GM12878 (cell line): ENCODE results near the gene CRB2. TPM values are rescaled to one million over a fixed set of nuclear protein-coding genes. Genes with fewer than 3 reads are reported as not detected.

Experiments
- ATAC-seq: fragments of 200-7000 bp; cut with Tn5 transposase; 3 replicates; pipeline ENCODE4 v1.9.1; 2020; ENCODE audit warnings: mild to moderate bottlenecking, moderate library complexity
- BruUV-seq: library from RNA; stranded (reverse); fragments of 400-500 nt; replicated peaks from 2 replicates; lab custom pipeline; 2021; lab: Mats Ljungman, UMichigan
- CTCF ChIA-PET: fragments of 300-600 bp; sonication (Branson Sonifier 250); formaldehyde crosslinking; extraction: SDS; loops from one replicate; lab custom pipeline; 2021; ENCODE audit warnings: inconsistent platforms; lab: Yijun Ruan, JAX
- POLR2A ChIA-PET: fragments of 350-600 bp; formaldehyde crosslinking; extraction: SDS; loops from one replicate; lab custom pipeline; 2021; ENCODE audit warnings: inconsistent platforms; lab: Charles Lee
- RAD21 ChIA-PET: fragments of 300-600 bp; sonication (Branson Sonifier 250); formaldehyde crosslinking; loops from one replicate; lab custom pipeline; 2023; ENCODE audit warnings: antibody characterized with exemption; ENCODE audit not compliant: unreplicated experiment; lab: Charles Lee
- SMC1A ChIA-PET: fragments of 300-600 bp; sonication (Branson Sonifier 250); formaldehyde crosslinking; loops from one replicate; lab custom pipeline; 2023; ENCODE audit not compliant: unreplicated experiment, uncharacterized antibody; lab: Charles Lee
- DNase-seq: peaks from one replicate; pipeline ENCODE4 v3.0.0-alpha.2; 2011; ENCODE audit warnings: low read depth, low spot score
- FAIRE-seq: peaks from 3 replicates; lab custom pipeline; 2011; peaks lifted over from hg19 to GRCh38; lab: Jason Lieb, UNC
- H2AFZ ChIP-seq: 2 replicates; pipeline ENCODE4 v1.6.0; 2011; ENCODE audit warnings: low read depth, low read length, control low read depth; ENCODE audit not compliant: control insufficient read depth
- H3K27ac ChIP-seq: 2 replicates; pipeline ENCODE4 v1.5.1; 2011; ENCODE audit warnings: control low read depth; ENCODE audit not compliant: control insufficient read depth, insufficient read depth
- H3K27me3 ChIP-seq, 2 experiments: replicated peaks in 1 of 2; 2 replicates each; pipeline versions ENCODE4 v1.6.0 to v1.6.1; 2011; ENCODE audit warnings: low read length in 1 of 2; ENCODE audit not compliant: control insufficient read depth in 2 of 2, insufficient read depth in 2 of 2
- H3K36me3 ChIP-seq, 2 experiments: 2 replicates each; pipeline ENCODE4 v1.5.1; 2011; ENCODE audit warnings: low read length in 1 of 2; ENCODE audit not compliant: control insufficient read depth in 2 of 2, insufficient read depth in 2 of 2
- H3K4me1 ChIP-seq: 2 replicates; pipeline ENCODE4 v1.6.1; 2011; ENCODE audit warnings: mild to moderate bottlenecking, low read length, moderate library complexity, mixed read lengths; ENCODE audit not compliant: control insufficient read depth, insufficient read depth
- H3K4me2 ChIP-seq: 2 replicates; pipeline ENCODE4 v1.6.0; 2011; ENCODE audit warnings: control low read depth; ENCODE audit not compliant: control insufficient read depth, insufficient read depth
- H3K4me3 ChIP-seq: fragments of 200-600 bp; sonication (generic); 2 replicates; pipeline ENCODE4 v1.5.1; 2016
- H3K79me2 ChIP-seq: 2 replicates; pipeline ENCODE4 v1.6.0; 2011; ENCODE audit warnings: low read length; ENCODE audit not compliant: control insufficient read depth, insufficient read depth
- H3K9ac ChIP-seq: 2 replicates; pipeline ENCODE4 v1.8.0; 2011; ENCODE audit warnings: low read length, control low read depth, mixed read lengths; ENCODE audit not compliant: control insufficient read depth, insufficient read depth
- H3K9me3 ChIP-seq: replicated peaks from 3 replicates; pipeline ENCODE4 v1.5.1; 2011; ENCODE audit warnings: mild to moderate bottlenecking, low read length; ENCODE audit not compliant: control insufficient read depth, insufficient read depth
- H4K20me1 ChIP-seq: 2 replicates; pipeline ENCODE4 v1.6.0; 2011; ENCODE audit not compliant: control insufficient read depth, insufficient read depth
- BMI1 ChIP-seq: fragments of 450-650 bp; IDR thresholded peaks from 2 replicates; pipeline ENCODE4 v1.6.1; 2016; ENCODE audit warnings: mild to moderate bottlenecking, moderate library complexity, borderline replicate concordance
- BRCA1 ChIP-seq: IDR thresholded peaks from 2 replicates; pipeline ENCODE4 v1.6.1; 2011; ENCODE audit warnings: low read depth, low read length, improper control_type of control experiment
- DPF2 ChIP-seq: fragments of 450-650 bp; IDR thresholded peaks from 2 replicates; pipeline ENCODE4 v1.6.1; 2017; ENCODE audit warnings: mild to moderate bottlenecking
- EGR1 ChIP-seq, 2 experiments: IDR thresholded peaks; 1 replicate in 1 of 2; 2 replicates in 1 of 2; pipeline ENCODE4 v1.6.1; 2011 to 2012; ENCODE audit warnings: low read depth in 2 of 2, low read length in 2 of 2, borderline replicate concordance in 1 of 2, mild to moderate bottlenecking in 1 of 2, moderate library complexity in 1 of 2
- ESRRA ChIP-seq: IDR thresholded peaks from 2 replicates; pipeline ENCODE4 v1.6.1; 2012; ENCODE audit warnings: mild to moderate bottlenecking, low read length, improper control_type of control experiment
- HCFC1 ChIP-seq: fragments of 150-350 bp; IDR thresholded peaks from 2 replicates; pipeline ENCODE4 v1.6.1; 2014; ENCODE audit warnings: low read length
- IRF4 ChIP-seq: IDR thresholded peaks from 2 replicates; pipeline ENCODE4 v1.6.1; 2011; ENCODE audit warnings: low read depth, low read length
- LARP7 ChIP-seq: fragments of 450-650 bp; IDR thresholded peaks from 2 replicates; pipeline ENCODE4 v1.6.1; 2017; ENCODE audit warnings: mild to moderate bottlenecking
- MXI1 ChIP-seq: fragments of 150-350 bp; IDR thresholded peaks from 2 replicates; pipeline ENCODE4 v1.6.1; 2011; ENCODE audit warnings: low read depth, mild to moderate bottlenecking, inconsistent platforms, low read length, improper control_type of control experiment
- NFXL1 ChIP-seq: fragments of 450-650 bp; IDR thresholded peaks from 2 replicates; pipeline ENCODE4 v1.6.1; 2017; ENCODE audit warnings: antibody characterized with exemption, mild to moderate bottlenecking, borderline replicate concordance
- NKRF ChIP-seq: fragments of 450-650 bp; conservative IDR thresholded peaks from 2 replicates; pipeline ENCODE4 v1.6.1; 2017; ENCODE audit warnings: mild to moderate bottlenecking, moderate library complexity
- NRF1 ChIP-seq: conservative IDR thresholded peaks from 2 replicates; pipeline ENCODE4 v1.6.1; 2011; ENCODE audit warnings: mild to moderate bottlenecking, low read depth, low read length, improper control_type of control experiment
- REST ChIP-seq: IDR thresholded peaks from 2 replicates; pipeline ENCODE4 v1.6.1; 2012; ENCODE audit warnings: mild to moderate bottlenecking, low read depth, low read length
- RFX5 ChIP-seq: IDR thresholded peaks from 2 replicates; pipeline ENCODE4 v1.6.1; 2011; ENCODE audit warnings: low read depth, low read length, improper control_type of control experiment
- SRF ChIP-seq, 2 experiments: IDR thresholded peaks; 2 replicates each; pipeline ENCODE4 v1.6.1; 2011; ENCODE audit warnings: low read depth in 2 of 2, low read length in 2 of 2, mild to moderate bottlenecking in 1 of 2, moderate library complexity in 1 of 2
- TBL1XR1 ChIP-seq: IDR thresholded peaks from 2 replicates; pipeline ENCODE4 v1.6.1; 2012; ENCODE audit warnings: low read depth, low read length, improper control_type of control experiment
- YBX1 ChIP-seq: fragments of 450-650 bp; IDR thresholded peaks from 2 replicates; pipeline ENCODE4 v1.6.1; 2016; ENCODE audit warnings: antibody characterized with exemption
- WGBS: methylation state at CpG from one replicate; pipeline ENCODE4 v1.1.6; 2016; ENCODE audit warnings: low lambda C conversion rate; ENCODE audit not compliant: insufficient replicate concordance, insufficient coverage; ENCODE audit errors: missing lambda C conversion rate; 5-methylcytosine and 5-hydroxymethylcytosine counted together
- in situ Hi-C: fragments of 300-500 bp; cut with MboI; formaldehyde crosslinking; loops from 9 replicates; pipeline ENCODE4 v1.14.3; 2018; ENCODE audit warnings: mixed read lengths
- intact Hi-C: fragments of 100-400 bp; cut with micrococcal nuclease; formaldehyde crosslinking; loops from one replicate; pipeline ENCODE4 v1.14.2; 2022; ENCODE audit not compliant: unreplicated experiment
- polyA plus RNA-seq, 11 experiments: library from polyadenylated mRNA; depleted of rRNA in 4 of 11; unstranded in 6 of 11; stranded (reverse) in 5 of 11; fragments of >200 nt; fragmentation: Nextera tagmentation in 4 of 11; fragmentation: Illumina TruSeq in 1 of 11; extraction: Ambion mirVana in 4 of 11; extraction: Trizol in 1 of 11; gene quantifications; 1 replicate in 1 of 11; 2 replicates in 10 of 11; pipeline versions ENCODE4 v1.2.1 to v1.2.3, GENCODE V29; 2011 to 2016; ENCODE audit warnings: inconsistent platforms in 2 of 11, missing spikeins in 2 of 11, low read depth in 1 of 11
- total RNA-seq, 4 experiments: library from RNA; depleted of rRNA in 3 of 4; stranded (reverse); fragments of >200 nt in 3 of 4; fragmentation: Illumina TruSeq in 1 of 4; extraction: Trizol in 1 of 4; gene quantifications; 2 replicates each; pipeline versions ENCODE4 v1.2.1 to v1.2.3, GENCODE V29; 2013 to 2021

CRB2 gene
- total and polyA plus RNA-seq, 10 of the 15 experiments (the other 5 are each of a cell fraction or from before 2014, with no cell fraction given), result 0.01 to 0.80 (median 0.23) TPM; not detected in 3

DNA sequence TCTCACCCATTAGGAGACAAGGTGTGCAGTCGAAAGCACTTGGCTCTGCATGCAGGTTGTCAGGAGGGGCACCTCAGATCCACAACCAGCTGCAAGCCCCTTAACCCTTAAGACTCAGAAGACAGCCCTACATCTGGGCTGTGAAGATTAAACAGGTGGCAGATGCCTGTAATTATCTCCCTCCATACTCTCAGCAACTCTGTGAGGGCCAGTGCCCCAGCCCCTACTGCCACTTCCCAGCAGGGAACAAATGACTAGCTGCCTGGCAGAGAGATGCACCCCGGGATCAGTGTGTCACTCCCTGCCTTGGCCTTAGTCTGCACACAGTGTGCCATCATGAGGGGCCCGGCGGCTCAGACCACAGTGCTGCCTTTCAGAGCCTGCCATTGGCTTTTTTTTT is 42.0 kb downstream of the CRB2 start:
- BruUV-seq, result no TSS peak
- intact Hi-C loops, result no loop called here
- no peak for DNase-seq
- FAIRE-seq, result no peak
- no peaks in the 10 kb centered on the region for H3K4me1 ChIP-seq
- SMC1A ChIA-PET, result no interaction called here
- RAD21 ChIA-PET, result no interaction called here
- no peaks in the 10 kb centered on the region for H3K79me2 ChIP-seq
- peaks cover 2% of the 10 kb centered on the region; the same call in 1 of the 2 replicates for H4K20me1 ChIP-seq
- CTCF ChIA-PET, result interaction anchor here (1.5 kb wide), 1 partner anchor 12 kb away, joined by 3 read pairs; no protein-coding TSS in a partner anchor
- no peaks in the 10 kb centered on the region for H3K9me3 ChIP-seq
- peaks cover 0 to 3% of the 10 kb centered on the region in 2 experiments; a peak in 2 of 4 replicates for H3K36me3 ChIP-seq
- no peak for ATAC-seq
- H3K9ac ChIP-seq, result no peak overlapping the region
- no peak overlapping the region for H3K4me2 ChIP-seq
- in situ Hi-C loops, result no loop called here
- H2AFZ ChIP-seq, result no peak overlapping the region
- WGBS, result 100% methylated on average over 4 of the region's 4 CpGs
- POLR2A ChIA-PET, result no interaction called here
- H3K4me3 ChIP-seq, result no peak overlapping the region
- H3K27ac ChIP-seq, result no peak overlapping the region
- no peak for TF ChIP-seq YBX1
- TF ChIP-seq NFXL1, result no peak
- no peak for TF ChIP-seq BRCA1
- no peak for TF ChIP-seq TBL1XR1
- TF ChIP-seq REST, result no peak
- TF ChIP-seq NRF1, result no peak
- no peak for TF ChIP-seq NKRF
- TF ChIP-seq ESRRA, result no peak
- TF ChIP-seq HCFC1, result no peak
- TF ChIP-seq RFX5, result no peak
- no peak for TF ChIP-seq DPF2
- no peak for TF ChIP-seq EGR1 (IDR thresholded peaks at IDR 0.05; ENCODE audit: borderline replicate concordance in 1 of 2, low read depth in 2 of 2, low read length in 2 of 2)
- TF ChIP-seq BMI1, result no peak
- TF ChIP-seq LARP7, result no peak
- no peak for TF ChIP-seq MXI1
- no peak for TF ChIP-seq SRF (IDR thresholded peaks at IDR 0.05; ENCODE audit: low read depth in 2 of 2, low read length in 2 of 2)
- TF ChIP-seq IRF4, result no peak
- no peaks in the 10 kb centered on the region for H3K27me3 ChIP-seq
